ENCODE results near the gene SRXN1. TPM values are rescaled to one million over a fixed set of nuclear protein-coding genes. Genes with fewer than 3 reads are reported as not detected.

The SRXN1 gene
- total and polyA plus RNA-seq, 9 of the 15 experiments (the other 6 are each of a cell fraction or from before 2014, with no cell fraction given) = 6.8 to 36.4 (median 21.6) TPM

DNA sequence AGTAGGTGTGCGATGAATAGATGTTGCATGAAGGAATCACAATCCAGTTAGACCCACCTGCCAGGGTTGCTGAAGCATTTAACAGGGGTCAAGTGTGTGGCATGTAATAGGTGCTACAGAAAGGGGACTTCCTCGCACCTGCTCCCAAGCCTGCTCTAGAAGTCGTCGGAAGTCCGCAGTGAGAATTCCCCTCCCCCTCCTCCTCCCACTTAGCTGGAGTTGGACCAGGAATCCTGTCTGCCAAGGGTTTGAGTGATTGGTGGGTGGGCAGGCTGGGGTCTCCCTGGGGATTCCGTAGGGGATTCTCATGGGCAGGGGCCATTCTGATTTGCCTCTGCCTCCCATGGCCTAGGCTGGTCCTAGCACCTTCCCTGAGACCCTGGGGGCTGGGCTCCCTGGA is 12.3 kb upstream of the SRXN1 start:
- 67% methylated on average over 2 of the region's 6 CpGs for WGBS (ENCODE audit: insufficient coverage, low coverage, missing lambda C conversion rate)
- BruUV-seq (replicated peaks) = no TSS peak
- Histone ChIP-seq H2AFZ (ENCODE audit: low read depth, low read length) (no peak overlapping the region), H3K79me2 (ENCODE audit: control insufficient read depth, insufficient read depth, low read length) (no peaks in the 10 kb centered on the region), H3K36me3 (ENCODE audit: control insufficient read depth, insufficient read depth, low read length) (no peaks in the 10 kb centered on the region), H4K20me1 (replicated peaks; ENCODE audit: control insufficient read depth, insufficient read depth, low read length) (no peaks in the 10 kb centered on the region), H3K4me1 (replicated peaks in 1 of 2; ENCODE audit: control insufficient read depth in 2 of 2, insufficient read depth in 2 of 2, low read length in 2 of 2) (peaks cover 25 to 27% of the 10 kb centered on the region in 2 experiments), H3K9me3 (replicated peaks; ENCODE audit: control insufficient read depth, insufficient read depth, low read depth, low read length) (no peaks in the 10 kb centered on the region), H3K27ac (ENCODE audit: extremely low read depth, low read depth, low read length) (no peak overlapping the region), H3K4me3 (no peak overlapping the region), H3K27me3 (ENCODE audit: control insufficient read depth in 2 of 2, insufficient read depth in 2 of 2, low read length in 2 of 2) (no peaks in the 10 kb centered on the region), H3K9ac (ENCODE audit: insufficient read depth in 1 of 2, low read depth in 2 of 2, low read length in 2 of 2) (no peak overlapping the region), H3K4me2 (ENCODE audit: insufficient read depth, low read length) (no peak overlapping the region), H3K9me1 (ENCODE audit: control insufficient read depth, insufficient read depth, low read length) (no peaks in the 10 kb centered on the region)
- no peak for DNase-seq (ENCODE audit: extremely low read depth in 1 of 4, low spot score in 3 of 4)
- POLR2A ChIA-PET = no interaction called here
- no peak for ATAC-seq
- FAIRE-seq = no peak
- intact Hi-C loops (cut with micrococcal nuclease) = no loop called here
- in situ Hi-C loops (cut with MboI) = no loop called here
- no peak for TF ChIP-seq RB1 (IDR thresholded peaks at IDR 0.05; ENCODE audit: low read depth)
- CTCF ChIA-PET (ENCODE audit: low intra/inter-chr PET ratio) = no interaction called here

DNA sequence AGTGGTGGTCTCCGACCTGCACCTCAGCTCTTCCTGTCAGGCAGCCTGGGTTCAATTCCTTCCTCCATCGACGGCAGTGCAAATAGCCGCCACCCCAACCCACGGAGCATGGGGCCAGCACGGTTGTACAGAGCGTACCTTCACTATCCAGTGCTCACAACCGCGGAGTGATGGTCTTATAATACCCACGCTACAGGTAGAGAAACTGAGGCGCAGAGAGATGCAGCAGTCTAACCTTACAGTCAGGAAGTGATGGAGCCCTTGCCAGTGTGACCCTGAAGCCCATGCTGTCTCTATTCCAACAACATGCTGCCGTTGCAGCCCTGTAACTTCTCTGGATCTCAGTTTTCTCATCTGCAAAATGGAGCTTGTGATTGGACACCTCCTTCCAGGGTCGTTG is 11.6 kb upstream of the SRXN1 start:
- H3K4me1 ChIP-seq (replicated peaks in 1 of 2; ENCODE audit: control insufficient read depth in 2 of 2, insufficient read depth in 2 of 2, low read length in 2 of 2) = peaks cover 20 to 24% of the 10 kb centered on the region in 2 experiments
- H3K9me3 ChIP-seq (replicated peaks; ENCODE audit: control insufficient read depth, insufficient read depth, low read depth, low read length) = no peaks in the 10 kb centered on the region
- no peaks in the 10 kb centered on the region for H4K20me1 ChIP-seq (replicated peaks; ENCODE audit: control insufficient read depth, insufficient read depth, low read length)
- no peak overlapping the region for H3K4me2 ChIP-seq (ENCODE audit: insufficient read depth, low read length)
- ChIA-PET CTCF (ENCODE audit: low intra/inter-chr PET ratio) (no interaction called here), POLR2A (interaction anchor here (0.7 kb wide), 1 partner anchor 10 kb away, joined by 3 read pairs; no protein-coding TSS in a partner anchor)
- no peak overlapping the region for H2AFZ ChIP-seq (ENCODE audit: low read depth, low read length)
- FAIRE-seq (no peak), DNase-seq (ENCODE audit: extremely low read depth in 1 of 4, low spot score in 3 of 4) (no peak), ATAC-seq (no peak)
- no peak overlapping the region for H3K4me3 ChIP-seq
- no peak overlapping the region for H3K27ac ChIP-seq (ENCODE audit: extremely low read depth, low read depth, low read length)
- H3K36me3 ChIP-seq (ENCODE audit: control insufficient read depth, insufficient read depth, low read length) = no peaks in the 10 kb centered on the region
- 79% methylated on average over 12 of the region's 13 CpGs for WGBS (ENCODE audit: insufficient coverage, low coverage, missing lambda C conversion rate)
- intact Hi-C loops (cut with micrococcal nuclease) = no loop called here
- in situ Hi-C loops (cut with MboI) = no loop called here
- H3K9ac ChIP-seq (ENCODE audit: insufficient read depth in 1 of 2, low read depth in 2 of 2, low read length in 2 of 2) = no peak overlapping the region; a peak in 1 of 4 replicates
- no peaks in the 10 kb centered on the region for H3K9me1 ChIP-seq (ENCODE audit: control insufficient read depth, insufficient read depth, low read length)
- H3K27me3 ChIP-seq (ENCODE audit: control insufficient read depth in 2 of 2, insufficient read depth in 2 of 2, low read length in 2 of 2) = no peaks in the 10 kb centered on the region
- H3K79me2 ChIP-seq (ENCODE audit: control insufficient read depth, insufficient read depth, low read length) = no peaks in the 10 kb centered on the region
- BruUV-seq (replicated peaks) = no TSS peak
- TF ChIP-seq RBM15 (IDR thresholded peaks at IDR 0.05; ENCODE audit: insufficient read depth, low read length) (no peak), MCM5 (IDR thresholded peaks at IDR 0.05; ENCODE audit: low read depth) (no peak), BCOR (IDR thresholded peaks at IDR 0.05) (peak; percentile 64; the same call in 1 of the 2 replicates), HMG20B (CRISPR knock-in tag; IDR thresholded peaks at IDR 0.05) (no peak), KDM1A (IDR thresholded peaks at IDR 0.05) (0 out of 4 replicates have a peak, but pooled peaks of 1 of the 2 experiments have one; percentile 22), RBM25 (IDR thresholded peaks at IDR 0.05; ENCODE audit: low read depth, low read length, severe bottlenecking) (peak; percentile 69)
- TF ChIP-seq, protein P1, sequence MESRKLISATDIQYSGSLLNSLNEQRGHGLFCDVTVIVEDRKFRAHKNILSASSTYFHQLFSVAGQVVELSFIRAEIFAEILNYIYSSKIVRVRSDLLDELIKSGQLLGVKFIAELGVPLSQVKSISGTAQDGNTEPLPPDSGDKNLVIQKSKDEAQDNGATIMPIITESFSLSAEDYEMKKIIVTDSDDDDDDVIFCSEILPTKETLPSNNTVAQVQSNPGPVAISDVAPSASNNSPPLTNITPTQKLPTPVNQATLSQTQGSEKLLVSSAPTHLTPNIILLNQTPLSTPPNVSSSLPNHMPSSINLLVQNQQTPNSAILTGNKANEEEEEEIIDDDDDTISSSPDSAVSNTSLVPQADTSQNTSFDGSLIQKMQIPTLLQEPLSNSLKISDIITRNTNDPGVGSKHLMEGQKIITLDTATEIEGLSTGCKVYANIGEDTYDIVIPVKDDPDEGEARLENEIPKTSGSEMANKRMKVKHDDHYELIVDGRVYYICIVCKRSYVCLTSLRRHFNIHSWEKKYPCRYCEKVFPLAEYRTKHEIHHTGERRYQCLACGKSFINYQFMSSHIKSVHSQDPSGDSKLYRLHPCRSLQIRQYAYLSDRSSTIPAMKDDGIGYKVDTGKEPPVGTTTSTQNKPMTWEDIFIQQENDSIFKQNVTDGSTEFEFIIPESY (CRISPR knock-in tag; IDR thresholded peaks at IDR 0.05) = peak; percentile 92

Measured in K562 (cell line).